A549 (cell line): ENCODE data around the gene ZBTB22. TPM values are rescaled to one million over a fixed set of nuclear protein-coding genes. Genes with fewer than 3 reads are reported as not detected.

ENCODE experiments used
- ATAC-seq, 2 experiments: fragments of 200-7000 bp in 1 of 2; fragments of >200 bp in 1 of 2; cut with Nextera tagmentation in 1 of 2; cut with Tn5 transposase in 1 of 2; 3 replicates each; pipeline versions ENCODE4 v1.8.0 to v1.9.1; 2018 to 2020; ENCODE audit warnings: mild to moderate bottlenecking in 1 of 2, moderate library complexity in 1 of 2
- CTCF ChIA-PET: fragments of 300-600 bp; sonication (Branson Sonifier 250); formaldehyde crosslinking; extraction: SDS; loops from one replicate; lab custom pipeline; 2021; ENCODE audit warnings: antibody characterized with exemption, inconsistent platforms; lab: Yijun Ruan, JAX
- POLR2A ChIA-PET: fragments of 350-600 bp; formaldehyde crosslinking; extraction: SDS; loops from one replicate; lab custom pipeline; 2021; ENCODE audit warnings: antibody characterized with exemption, inconsistent platforms; lab: Yijun Ruan, JAX
- DNase-seq, 2 experiments: peaks; one replicate each; pipeline versions ENCODE4 v3.0.0 to v3.0.0-alpha.2; 2011 to 2016; ENCODE audit warnings: low read depth in 1 of 2, low spot score in 1 of 2
- FAIRE-seq: peaks from 2 replicates; lab custom pipeline; 2011; peaks lifted over from hg19 to GRCh38; lab: Jason Lieb, UNC
- H3K27ac ChIP-seq, 2 experiments: fragments of >200 bp; sonication (Bioruptor Twin); formaldehyde crosslinking; 3 replicates each; pipeline ENCODE4 v1.5.1; 2016 to 2017
- H3K4me1 ChIP-seq: fragments of >200 bp; sonication (Bioruptor Twin); formaldehyde crosslinking; 3 replicates; pipeline ENCODE4 v1.6.1; 2016
- H3K4me2 ChIP-seq: fragments of >200 bp; sonication (Bioruptor Twin); formaldehyde crosslinking; 3 replicates; pipeline ENCODE4 v1.6.1; 2016
- H3K4me3 ChIP-seq: fragments of >200 bp; sonication (Bioruptor Twin); formaldehyde crosslinking; 3 replicates; pipeline ENCODE4 v1.5.1; 2016
- H3K9me3 ChIP-seq: fragments of >200 bp; sonication (Bioruptor Twin); formaldehyde crosslinking; 3 replicates; pipeline ENCODE4 v1.6.1; 2016
- CEBPB ChIP-seq, 2 experiments: fragments of >200 bp in 1 of 2; sonication (Bioruptor Twin) in 1 of 2; formaldehyde crosslinking in 1 of 2; IDR thresholded peaks; 2 replicates each; pipeline ENCODE4 v1.6.1; 2012 to 2016
- FOSL2 ChIP-seq, 2 experiments: fragments of 450-650 bp in 1 of 2; fragments of >200 bp in 1 of 2; sonication (Bioruptor Twin) in 1 of 2; formaldehyde crosslinking; IDR thresholded peaks; 2 replicates each; pipeline versions ENCODE4 v1.5.0 to v1.6.1; 2016 to 2020; ENCODE audit warnings: mild to moderate bottlenecking in 1 of 2, moderate library complexity in 1 of 2
- KDM1A ChIP-seq: fragments of 200-600 bp; sonication (generic); IDR thresholded peaks from 2 replicates; pipeline ENCODE4 v1.6.1; 2016; ENCODE audit warnings: low read depth, mild to moderate bottlenecking
- NR3C1 ChIP-seq: fragments of >200 bp; sonication (Bioruptor Twin); formaldehyde crosslinking; IDR thresholded peaks from 3 replicates; pipeline ENCODE4 v1.6.1; 2017
- RCOR1 ChIP-seq: fragments of 150-350 bp; IDR thresholded peaks from 2 replicates; pipeline ENCODE4 v1.6.1; 2014; ENCODE audit warnings: antibody characterized with exemption, low read length, low read depth
- RFX5 ChIP-seq: fragments of 450-650 bp; IDR thresholded peaks from 2 replicates; pipeline ENCODE4 v1.7.1; 2014; ENCODE audit warnings: antibody characterized with exemption, mild to moderate bottlenecking, moderate library complexity
- ZFP36 ChIP-seq: fragments of 450-650 bp; IDR thresholded peaks from 2 replicates; pipeline ENCODE4 v1.6.1; 2014; ENCODE audit warnings: borderline replicate concordance; ENCODE audit not compliant: partially characterized antibody
- WGBS: methylation state at CpG from one replicate; pipeline ENCODE4 v1.1.6; 2017; ENCODE audit errors: missing lambda C conversion rate; 5-methylcytosine and 5-hydroxymethylcytosine counted together
- polyA plus RNA-seq, 4 experiments: library from polyadenylated mRNA; depleted of rRNA in 3 of 4; stranded (reverse); fragments of >200 nt; fragmentation: RNase III in 1 of 4; extraction: RNeasy Plus Mini Kit Qiagen cat#74134 plus additional on column Dnase treatment in 1 of 4; gene quantifications; 2 replicates in 3 of 4; 3 replicates in 1 of 4; pipeline ENCODE4 v1.2.3, GENCODE V29; 2011 to 2017
- TF ChIP-seq, protein P1 (sequence below): fragments of 250-450 bp; sonication (Bioruptor Pico); IDR thresholded peaks from 2 replicates; pipeline ENCODE4 v1.5.0; 2020; ENCODE audit warnings: low read depth, mild to moderate bottlenecking, moderate library complexity
- TF ChIP-seq, protein P2 (sequence below): fragments of 450-650 bp; IDR thresholded peaks from 2 replicates; pipeline ENCODE4 v1.6.1; 2014; ENCODE audit warnings: antibody characterized with exemption

Gene ZBTB22
- polyA plus RNA-seq, 2 of the 4 experiments (the other 2 are of a cell fraction) = 3.2 to 8.3 TPM

DNA sequence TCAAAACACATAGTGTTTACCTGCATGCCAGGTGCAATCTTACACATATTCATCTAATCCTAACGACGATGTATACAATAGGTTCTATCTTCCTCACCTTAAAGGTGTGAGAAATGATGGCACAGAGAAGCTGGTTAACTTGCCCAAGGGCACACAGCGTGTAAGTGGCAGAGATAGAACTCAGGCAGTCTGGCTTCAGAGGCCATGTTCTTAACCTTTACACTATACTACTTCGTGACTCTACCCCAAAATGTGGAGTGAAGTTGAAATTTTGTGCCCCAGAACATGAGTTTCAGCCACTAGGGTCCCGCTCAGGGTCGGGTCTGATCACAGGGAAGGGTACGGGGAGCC, 46.5 kb downstream of the ZBTB22 start:
- FAIRE-seq (no peak), ATAC-seq (peak; percentile 37 to 42), DNase-seq (no peak)
- H3K4me3 ChIP-seq = peak overlapping the region; percentile 87
- TF ChIP-seq KDM1A (peak; percentile 66; the same call in 1 of the 2 replicates), ZFP36 (peak; percentile 84), RCOR1 (no peak), NR3C1 (no peak), CEBPB (IDR thresholded peaks at IDR 0.05) (no peak), RFX5 (no peak), FOSL2 (IDR thresholded peaks at IDR 0.05) (no peak), FOSL2 (CRISPR knock-in tag; IDR thresholded peaks at IDR 0.05) (no peak)
- TF ChIP-seq, protein P1, sequence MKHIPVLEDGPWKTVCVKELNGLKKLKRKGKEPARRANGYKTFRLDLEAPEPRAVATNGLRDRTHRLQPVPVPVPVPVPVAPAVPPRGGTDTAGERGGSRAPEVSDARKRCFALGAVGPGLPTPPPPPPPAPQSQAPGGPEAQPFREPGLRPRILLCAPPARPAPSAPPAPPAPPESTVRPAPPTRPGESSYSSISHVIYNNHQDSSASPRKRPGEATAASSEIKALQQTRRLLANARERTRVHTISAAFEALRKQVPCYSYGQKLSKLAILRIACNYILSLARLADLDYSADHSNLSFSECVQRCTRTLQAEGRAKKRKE = no peak
- TF ChIP-seq, protein P2, sequence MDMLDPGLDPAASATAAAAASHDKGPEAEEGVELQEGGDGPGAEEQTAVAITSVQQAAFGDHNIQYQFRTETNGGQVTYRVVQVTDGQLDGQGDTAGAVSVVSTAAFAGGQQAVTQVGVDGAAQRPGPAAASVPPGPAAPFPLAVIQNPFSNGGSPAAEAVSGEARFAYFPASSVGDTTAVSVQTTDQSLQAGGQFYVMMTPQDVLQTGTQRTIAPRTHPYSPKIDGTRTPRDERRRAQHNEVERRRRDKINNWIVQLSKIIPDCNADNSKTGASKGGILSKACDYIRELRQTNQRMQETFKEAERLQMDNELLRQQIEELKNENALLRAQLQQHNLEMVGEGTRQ = no peak
- peaks cover 33% of the 10 kb centered on the region for H3K4me1 ChIP-seq
- peak overlapping the region; percentile 91 to 97 for H3K27ac ChIP-seq
- CTCF ChIA-PET = interaction anchor here (0.8 to 5.7 kb wide), 7 partner anchors 9 to 73 kb away, joined by 3 to 33 read pairs (median 4); no protein-coding TSS in a partner anchor
- no peaks in the 10 kb centered on the region for H3K9me3 ChIP-seq
- 4% methylated on average over 6 of the region's 7 CpGs for WGBS
- H3K4me2 ChIP-seq = peak overlapping the region; percentile 79
- POLR2A ChIA-PET = interaction anchor here (1.1 to 2.8 kb wide), 8 partner anchors 8 to 303 kb away, joined by 4 to 16 read pairs (median 12); partner anchors contain the start of genes BRD2, PFDN6, RGL2 and WDR46

Other genes starting within 250 kb of the ZBTB22 start
- not detected in 2 replicates for gene HLA-DPA1, start 244.1 kb downstream of the ZBTB22 start, polyA plus RNA-seq (2011; rRNA removed)
- 0.09 TPM in 1 of 3 replicates, not detected in the others for gene HLA-DPA1, start 244.1 kb downstream of the ZBTB22 start, polyA plus RNA-seq (2017; fragmentation: RNase III; extraction: RNeasy Plus Mini Kit Qiagen cat#74134 plus additional on column Dnase treatment)
- gene HLA-DPB1, start 241.8 kb downstream of the ZBTB22 start, polyA plus RNA-seq (2011; rRNA removed) = not detected in 2 replicates
- gene HLA-DPB1, start 241.8 kb downstream of the ZBTB22 start, polyA plus RNA-seq (2017; fragmentation: RNase III; extraction: RNeasy Plus Mini Kit Qiagen cat#74134 plus additional on column Dnase treatment) = not detected in 3 replicates
- 0.66 and 0.73 TPM in 2 replicates for gene COL11A2, start 125.3 kb downstream of the ZBTB22 start, polyA plus RNA-seq (2011; rRNA removed)
- 0.93 to 1.3 TPM (median 1.1 TPM) in 3 replicates for gene COL11A2, start 125.3 kb downstream of the ZBTB22 start, polyA plus RNA-seq (2017; fragmentation: RNase III; extraction: RNeasy Plus Mini Kit Qiagen cat#74134 plus additional on column Dnase treatment)
- gene RXRB, start 117.1 kb downstream of the ZBTB22 start, polyA plus RNA-seq (2011; rRNA removed) = 15.6 and 21.1 TPM in 2 replicates
- gene RXRB, start 117.1 kb downstream of the ZBTB22 start, polyA plus RNA-seq (2017; fragmentation: RNase III; extraction: RNeasy Plus Mini Kit Qiagen cat#74134 plus additional on column Dnase treatment) = 19.1 to 21.3 TPM (median 20.3 TPM) in 3 replicates
- 59.0 and 66.5 TPM in 2 replicates for gene SLC39A7, start 116.9 kb downstream of the ZBTB22 start, polyA plus RNA-seq (2011; rRNA removed)
- 104 to 125 TPM (median 122 TPM) in 3 replicates for gene SLC39A7, start 116.9 kb downstream of the ZBTB22 start, polyA plus RNA-seq (2017; fragmentation: RNase III; extraction: RNeasy Plus Mini Kit Qiagen cat#74134 plus additional on column Dnase treatment)
- 15.9 and 16.5 TPM in 2 replicates for gene HSD17B8, start 113.1 kb downstream of the ZBTB22 start, polyA plus RNA-seq (2011; rRNA removed)
- gene HSD17B8, start 113.1 kb downstream of the ZBTB22 start, polyA plus RNA-seq (2017; fragmentation: RNase III; extraction: RNeasy Plus Mini Kit Qiagen cat#74134 plus additional on column Dnase treatment) = 9.3 to 9.6 TPM (median 9.5 TPM) in 3 replicates
- gene RING1, start 109.2 kb downstream of the ZBTB22 start, polyA plus RNA-seq (2011; rRNA removed) = 12.7 and 14.6 TPM in 2 replicates
- 31.4 to 39.0 TPM (median 35.0 TPM) in 3 replicates for gene RING1, start 109.2 kb downstream of the ZBTB22 start, polyA plus RNA-seq (2017; fragmentation: RNase III; extraction: RNeasy Plus Mini Kit Qiagen cat#74134 plus additional on column Dnase treatment)
- 38.9 and 44.3 TPM in 2 replicates for gene VPS52, start 45.9 kb downstream of the ZBTB22 start, polyA plus RNA-seq (2011; rRNA removed)
- 22.8 to 28.0 TPM (median 22.8 TPM) in 3 replicates for gene VPS52, start 45.9 kb downstream of the ZBTB22 start, polyA plus RNA-seq (2017; fragmentation: RNase III; extraction: RNeasy Plus Mini Kit Qiagen cat#74134 plus additional on column Dnase treatment)
- gene RPS18, start 45.7 kb downstream of the ZBTB22 start, polyA plus RNA-seq (2011; rRNA removed) = 3,426 and 3,692 TPM in 2 replicates
- 3,611 to 3,881 TPM (median 3,639 TPM) in 3 replicates for gene RPS18, start 45.7 kb downstream of the ZBTB22 start, polyA plus RNA-seq (2017; fragmentation: RNase III; extraction: RNeasy Plus Mini Kit Qiagen cat#74134 plus additional on column Dnase treatment)
- gene B3GALT4, start 40.6 kb downstream of the ZBTB22 start, polyA plus RNA-seq (2011; rRNA removed) = 0.54 and 0.74 TPM in 2 replicates
- gene B3GALT4, start 40.6 kb downstream of the ZBTB22 start, polyA plus RNA-seq (2017; fragmentation: RNase III; extraction: RNeasy Plus Mini Kit Qiagen cat#74134 plus additional on column Dnase treatment) = 0.24 to 0.41 TPM (median 0.27 TPM) in 3 replicates
- 35.1 TPM in 2 replicates for gene WDR46, start 28.5 kb downstream of the ZBTB22 start, polyA plus RNA-seq (2011; rRNA removed)
- 88.4 to 91.2 TPM (median 89.6 TPM) in 3 replicates for gene WDR46, start 28.5 kb downstream of the ZBTB22 start, polyA plus RNA-seq (2017; fragmentation: RNase III; extraction: RNeasy Plus Mini Kit Qiagen cat#74134 plus additional on column Dnase treatment)
- 61.2 and 84.6 TPM in 2 replicates for gene PFDN6, start 28.1 kb downstream of the ZBTB22 start, polyA plus RNA-seq (2011; rRNA removed)
- 117 to 138 TPM (median 120 TPM) in 3 replicates for gene PFDN6, start 28.1 kb downstream of the ZBTB22 start, polyA plus RNA-seq (2017; fragmentation: RNase III; extraction: RNeasy Plus Mini Kit Qiagen cat#74134 plus additional on column Dnase treatment)
- 11.6 and 12.9 TPM in 2 replicates for gene RGL2, start 18.8 kb downstream of the ZBTB22 start, polyA plus RNA-seq (2011; rRNA removed)
- gene RGL2, start 18.8 kb downstream of the ZBTB22 start, polyA plus RNA-seq (2017; fragmentation: RNase III; extraction: RNeasy Plus Mini Kit Qiagen cat#74134 plus additional on column Dnase treatment) = 9.6 to 13.9 TPM (median 12.9 TPM) in 3 replicates
- gene TAPBP, start 3.7 kb downstream of the ZBTB22 start, polyA plus RNA-seq (2011; rRNA removed) = 16.8 and 17.1 TPM in 2 replicates
- 32.2 to 40.0 TPM (median 37.5 TPM) in 3 replicates for gene TAPBP, start 3.7 kb downstream of the ZBTB22 start, polyA plus RNA-seq (2017; fragmentation: RNase III; extraction: RNeasy Plus Mini Kit Qiagen cat#74134 plus additional on column Dnase treatment)
- gene DAXX, start 5.2 kb upstream of the ZBTB22 start, polyA plus RNA-seq (2011; rRNA removed) = 20.3 and 24.4 TPM in 2 replicates
- 34.5 to 45.8 TPM (median 41.3 TPM) in 3 replicates for gene DAXX, start 5.2 kb upstream of the ZBTB22 start, polyA plus RNA-seq (2017; fragmentation: RNase III; extraction: RNeasy Plus Mini Kit Qiagen cat#74134 plus additional on column Dnase treatment)
- gene KIFC1, start 74.1 kb upstream of the ZBTB22 start, polyA plus RNA-seq (2011; rRNA removed) = 23.0 and 23.9 TPM in 2 replicates
- gene KIFC1, start 74.1 kb upstream of the ZBTB22 start, polyA plus RNA-seq (2017; fragmentation: RNase III; extraction: RNeasy Plus Mini Kit Qiagen cat#74134 plus additional on column Dnase treatment) = 29.1 to 33.7 TPM (median 30.5 TPM) in 3 replicates
- 14.0 and 21.2 TPM in 2 replicates for gene PHF1, start 93.3 kb upstream of the ZBTB22 start, polyA plus RNA-seq (2011; rRNA removed)
- 16.6 to 21.6 TPM (median 21.4 TPM) in 3 replicates for gene PHF1, start 93.3 kb upstream of the ZBTB22 start, polyA plus RNA-seq (2017; fragmentation: RNase III; extraction: RNeasy Plus Mini Kit Qiagen cat#74134 plus additional on column Dnase treatment)
- 98.9 and 106 TPM in 2 replicates for gene CUTA, start 100.4 kb upstream of the ZBTB22 start, polyA plus RNA-seq (2011; rRNA removed)
- 171 to 175 TPM (median 172 TPM) in 3 replicates for gene CUTA, start 100.4 kb upstream of the ZBTB22 start, polyA plus RNA-seq (2017; fragmentation: RNase III; extraction: RNeasy Plus Mini Kit Qiagen cat#74134 plus additional on column Dnase treatment)
- gene SYNGAP1, start 102.3 kb upstream of the ZBTB22 start, polyA plus RNA-seq (2011; rRNA removed) = 2.2 and 3.6 TPM in 2 replicates
- gene SYNGAP1, start 102.3 kb upstream of the ZBTB22 start, polyA plus RNA-seq (2017; fragmentation: RNase III; extraction: RNeasy Plus Mini Kit Qiagen cat#74134 plus additional on column Dnase treatment) = 6.9 to 10.8 TPM (median 9.2 TPM) in 3 replicates
- gene ZBTB9, start 136.8 kb upstream of the ZBTB22 start, polyA plus RNA-seq (2011; rRNA removed) = 6.9 and 9.5 TPM in 2 replicates
- 9.1 to 9.9 TPM (median 9.5 TPM) in 3 replicates for gene ZBTB9, start 136.8 kb upstream of the ZBTB22 start, polyA plus RNA-seq (2017; fragmentation: RNase III; extraction: RNeasy Plus Mini Kit Qiagen cat#74134 plus additional on column Dnase treatment)